Activated naive CD4-positive, alpha-beta T cell treated with anti-CD3 and anti-CD28 coated beads, Interleukin-2, amount 10 ng/mL, durations not matched to agents 7 days and 5 days (primary cell): ENCODE results near the gene PLPPR2.
A peak's percentile ranks its signal among the peaks of the same experiment; 100 is the strongest.
"Not testable (repeated sequence)": the region's sequence is repeated elsewhere in the genome, so short reads cannot be mapped to it uniquely, and the experiment has no call there.

Experiments used
- CTCF ChIA-PET: fragments of 350-600 bp; sonication (Branson Sonifier 250); formaldehyde crosslinking; loops from one replicate; lab custom pipeline; 2021; ENCODE audit warnings: antibody characterized with exemption; lab: Charles Lee
- DNase-seq: peaks from one replicate; pipeline ENCODE4 v3.0.0-alpha.2; 2020
- H3K27ac Mint-ChIP-seq: one replicate; pipeline ENCODE4 v1.8.0; 2021; ENCODE audit warnings: mild to moderate bottlenecking, moderate library complexity, mixed read lengths
- H3K27me3 Mint-ChIP-seq: one replicate; pipeline ENCODE4 v1.8.0; 2021; ENCODE audit warnings: mild to moderate bottlenecking, mixed read lengths
- H3K36me3 Mint-ChIP-seq: one replicate; pipeline ENCODE4 v1.8.0; 2021; ENCODE audit warnings: mixed read lengths
- H3K4me1 Mint-ChIP-seq: one replicate; pipeline ENCODE4 v1.8.0; 2021; ENCODE audit warnings: mixed read lengths
- H3K4me3 Mint-ChIP-seq: one replicate; pipeline ENCODE4 v1.8.0; 2021; ENCODE audit warnings: mild to moderate bottlenecking, moderate library complexity, mixed read lengths
- H3K9me3 Mint-ChIP-seq: one replicate; pipeline ENCODE4 v1.8.0; 2021; ENCODE audit warnings: mixed read lengths

PLPPR2 gene

GRCh38 chr19:11354102-11354501 lies 1.1 kb upstream of the PLPPR2 start:
- H3K9me3 Mint-ChIP-seq, H3K36me3 Mint-ChIP-seq, H3K4me1 Mint-ChIP-seq, H3K27ac Mint-ChIP-seq, H3K4me3 Mint-ChIP-seq, DNase-seq, CTCF ChIA-PET: not testable (repeated sequence)
- peaks cover 61% of the 10 kb centered on the region for H3K27me3 Mint-ChIP-seq

DNA sequence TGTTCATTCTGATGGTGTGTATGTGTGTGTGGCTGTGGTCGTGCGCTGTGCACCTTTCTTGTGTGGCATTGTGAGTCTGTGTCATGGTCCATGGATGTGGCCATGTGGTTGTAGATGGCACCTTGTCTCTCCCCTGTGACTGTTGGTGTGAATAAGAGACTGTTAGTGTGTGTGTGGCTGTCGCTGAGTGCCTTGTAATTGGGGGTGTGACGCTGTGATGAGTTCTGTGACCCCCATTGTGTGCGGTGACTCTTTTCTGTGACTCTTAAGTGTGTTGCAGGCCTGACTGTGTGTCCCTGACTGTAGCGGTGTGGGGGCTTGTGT lies 804 bp downstream of the PLPPR2 start:
- peak overlapping the region; percentile 16 for H3K4me3 Mint-ChIP-seq
- CTCF ChIA-PET = no interaction called here
- H3K27me3 Mint-ChIP-seq = peaks cover 61% of the 10 kb centered on the region
- no peak overlapping the region for H3K27ac Mint-ChIP-seq
- no peaks in the 10 kb centered on the region for H3K36me3 Mint-ChIP-seq
- no peaks in the 10 kb centered on the region for H3K9me3 Mint-ChIP-seq
- H3K4me1 Mint-ChIP-seq = peaks cover 7% of the 10 kb centered on the region
- no peak for DNase-seq

DNA sequence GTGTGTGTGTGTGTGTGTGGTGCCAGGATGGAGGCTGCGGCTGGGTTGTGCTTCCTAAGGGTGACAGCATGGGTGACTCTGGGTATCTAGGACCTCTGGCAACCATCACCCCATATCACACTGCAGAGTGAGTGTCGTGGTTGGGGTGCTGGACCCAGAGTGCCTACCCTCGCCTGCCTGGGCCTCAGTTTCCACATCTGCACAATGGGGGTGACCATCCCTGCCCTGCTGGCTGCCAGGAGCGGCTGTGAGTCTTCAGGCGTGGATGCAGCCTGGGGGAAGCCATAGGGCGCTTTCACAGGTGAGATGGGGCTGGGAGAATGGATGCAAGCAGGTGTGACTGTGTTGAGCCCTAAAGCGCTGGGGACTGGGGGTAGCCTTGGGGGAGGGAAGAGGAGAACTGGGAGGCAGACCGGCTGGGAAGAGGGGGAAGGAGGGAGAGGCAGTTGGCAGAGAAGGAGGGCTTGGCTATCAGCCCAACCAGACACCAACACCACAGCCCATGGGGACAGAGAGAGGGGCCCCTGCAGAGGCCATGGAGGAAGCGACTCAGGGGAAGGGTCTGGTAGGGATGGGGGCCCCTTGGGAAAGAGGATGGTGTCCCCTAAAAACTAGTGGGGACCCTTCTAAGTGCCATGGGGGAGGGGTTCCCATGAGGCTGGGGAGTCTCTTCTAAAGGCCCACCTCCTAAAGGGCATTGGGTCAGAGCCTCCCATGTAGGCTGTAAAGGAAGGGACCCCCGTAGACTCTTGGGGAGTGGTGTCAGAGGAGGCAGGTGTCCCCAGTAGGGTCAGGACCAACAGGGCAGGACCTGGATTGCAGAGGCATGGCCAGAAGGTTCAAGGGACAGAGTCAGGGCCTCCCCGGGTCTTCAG lies 1.7 kb downstream of the PLPPR2 start:
- DNase-seq = no peak
- peaks cover 7% of the 10 kb centered on the region for H3K4me1 Mint-ChIP-seq
- no peaks in the 10 kb centered on the region for H3K9me3 Mint-ChIP-seq
- CTCF ChIA-PET = no interaction called here
- H3K4me3 Mint-ChIP-seq = no peak overlapping the region
- peaks cover 54% of the 10 kb centered on the region for H3K27me3 Mint-ChIP-seq
- H3K36me3 Mint-ChIP-seq = no peaks in the 10 kb centered on the region
- no peak overlapping the region for H3K27ac Mint-ChIP-seq

DNA sequence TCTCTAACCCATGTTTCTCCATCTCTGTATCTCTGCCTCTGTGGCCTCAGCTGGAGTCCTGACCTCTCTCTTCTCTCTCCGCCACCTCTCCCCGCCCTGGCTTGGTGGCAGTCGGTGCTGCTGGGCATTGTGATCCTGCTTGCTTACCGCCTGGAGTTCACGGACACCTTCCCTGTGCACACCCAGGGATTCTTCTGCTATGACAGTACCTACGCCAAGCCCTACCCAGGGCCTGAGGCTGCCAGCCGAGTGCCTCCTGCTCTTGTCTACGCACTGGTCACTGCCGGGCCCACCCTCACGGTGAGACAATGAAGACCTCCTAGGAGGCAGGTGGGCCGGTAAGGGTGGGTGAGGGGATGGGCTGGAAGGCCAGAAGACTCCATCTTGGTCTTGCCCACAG lies 4.2 kb downstream of the PLPPR2 start:
- CTCF ChIA-PET = no interaction called here

DNA sequence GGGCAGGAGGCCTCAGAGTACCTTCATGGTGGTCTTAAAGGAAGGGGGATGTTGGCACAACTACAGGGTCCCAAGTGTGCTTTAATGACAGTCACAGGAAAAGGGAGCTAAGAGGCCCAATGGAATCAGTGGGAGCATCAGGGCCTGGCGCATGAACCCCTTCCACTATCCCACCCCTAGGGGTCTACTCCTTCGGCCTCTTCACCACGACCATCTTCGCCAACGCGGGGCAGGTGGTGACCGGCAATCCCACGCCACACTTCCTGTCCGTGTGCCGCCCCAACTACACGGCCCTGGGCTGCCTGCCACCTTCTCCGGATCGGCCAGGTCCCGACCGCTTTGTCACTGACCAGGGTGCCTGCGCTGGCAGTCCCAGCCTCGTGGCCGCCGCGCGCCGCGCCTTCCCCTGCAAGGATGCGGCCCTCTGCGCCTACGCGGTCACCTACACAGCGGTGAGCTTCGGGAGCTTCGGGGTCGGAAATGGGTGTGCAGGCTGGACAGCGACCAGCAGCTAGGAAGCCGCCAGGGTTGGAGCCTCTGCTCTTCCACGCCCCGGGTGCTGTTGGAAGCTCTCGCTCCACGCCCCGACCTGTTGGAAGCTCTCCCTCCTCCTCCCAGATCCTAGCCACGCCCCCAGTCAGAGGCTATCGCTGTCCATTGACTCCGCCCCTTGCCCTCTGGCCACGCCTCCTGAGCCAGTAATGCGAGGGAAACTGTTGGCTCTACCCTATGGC lies 6.0 kb downstream of the PLPPR2 start:
- DNase-seq = no peak
- H3K4me3 Mint-ChIP-seq = no peak overlapping the region
- peaks cover 24% of the 10 kb centered on the region for H3K27me3 Mint-ChIP-seq
- H3K4me1 Mint-ChIP-seq = no peaks in the 10 kb centered on the region
- H3K9me3 Mint-ChIP-seq = no peaks in the 10 kb centered on the region
- no peak overlapping the region for H3K27ac Mint-ChIP-seq
- CTCF ChIA-PET = no interaction called here
- H3K36me3 Mint-ChIP-seq = no peaks in the 10 kb centered on the region

More for the DNA sequence above, 4.2 kb downstream of the PLPPR2 start:
- no peak overlapping the region for H3K4me3 Mint-ChIP-seq
- H3K36me3 Mint-ChIP-seq = no peaks in the 10 kb centered on the region
- peaks cover 41% of the 10 kb centered on the region for H3K27me3 Mint-ChIP-seq
- no peak overlapping the region for H3K27ac Mint-ChIP-seq
- peaks cover 6% of the 10 kb centered on the region for H3K4me1 Mint-ChIP-seq
- no peaks in the 10 kb centered on the region for H3K9me3 Mint-ChIP-seq
- no peak for DNase-seq

DNA sequence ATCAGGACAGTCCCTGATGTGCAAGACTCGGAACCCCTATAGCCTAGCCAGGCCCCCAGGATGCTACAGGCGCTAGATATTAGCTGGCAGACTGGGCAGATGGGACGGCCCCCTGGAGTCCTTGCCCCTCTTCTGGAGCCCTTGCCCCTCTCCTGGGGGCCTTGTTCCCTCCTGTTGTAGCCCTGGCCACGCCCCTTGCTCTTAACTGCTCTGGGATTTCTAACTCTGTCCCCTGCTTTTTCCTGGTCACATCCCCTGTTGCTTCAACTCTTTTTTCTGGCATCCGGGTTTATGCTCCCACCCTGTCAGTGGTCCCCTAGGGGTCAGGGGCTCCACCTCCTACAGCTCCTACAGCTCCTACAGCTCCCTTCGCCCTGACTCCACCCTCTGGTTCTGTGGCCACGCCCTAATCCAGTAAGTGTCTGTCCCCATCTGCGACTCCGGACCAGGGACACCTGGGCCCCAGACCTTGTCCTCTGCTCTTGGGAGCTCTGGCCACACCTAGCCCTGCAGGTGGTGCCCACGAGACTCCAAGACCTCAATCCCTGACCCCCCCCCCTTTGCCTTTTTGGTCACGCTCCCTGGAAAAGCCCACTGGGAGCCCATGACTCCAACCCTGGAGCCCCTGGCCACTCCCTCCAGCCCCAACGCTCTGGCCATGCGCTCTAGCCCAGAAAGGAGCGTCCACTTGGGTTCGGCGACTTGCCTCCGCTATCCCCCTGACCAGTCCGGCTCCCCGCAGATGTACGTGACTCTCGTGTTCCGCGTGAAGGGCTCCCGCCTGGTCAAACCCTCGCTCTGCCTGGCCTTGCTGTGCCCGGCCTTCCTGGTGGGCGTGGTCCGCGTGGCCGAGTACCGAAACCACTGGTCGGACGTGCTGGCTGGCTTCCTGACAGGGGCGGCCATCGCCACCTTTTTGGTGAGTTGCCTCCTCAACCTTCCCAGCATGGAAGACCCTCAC lies 6.8 kb downstream of the PLPPR2 start:
- Mint-ChIP-seq H3K27ac (no peak overlapping the region), H3K9me3 (no peaks in the 10 kb centered on the region), H3K4me3 (no peak overlapping the region), H3K4me1 (no peaks in the 10 kb centered on the region), H3K27me3 (peaks cover 15% of the 10 kb centered on the region), H3K36me3 (no peaks in the 10 kb centered on the region)
- CTCF ChIA-PET = no interaction called here
- no peak for DNase-seq

DNA sequence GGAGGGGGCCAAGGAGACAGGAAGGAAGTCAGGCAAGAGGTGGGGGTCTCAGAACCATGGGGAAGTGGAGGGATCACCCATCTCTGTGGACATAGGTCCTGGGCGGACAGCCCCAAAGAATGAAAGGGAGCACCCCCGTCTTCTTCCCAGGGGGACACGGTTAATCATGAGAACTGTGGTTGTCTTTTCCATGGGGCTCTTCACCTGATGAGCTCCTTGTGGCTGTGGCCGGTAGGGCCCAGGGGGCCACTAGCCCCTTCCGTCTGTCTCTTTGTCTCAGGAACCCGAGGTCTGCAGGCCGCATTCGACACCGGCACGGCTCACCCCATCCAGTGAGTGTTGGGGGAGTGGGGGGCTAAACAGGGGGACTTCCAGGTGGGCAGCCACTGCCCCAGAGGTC lies 8.6 kb downstream of the PLPPR2 start:
- Mint-ChIP-seq H3K4me1 (no peaks in the 10 kb centered on the region), H3K4me3 (no peak overlapping the region), H3K36me3 (no peaks in the 10 kb centered on the region), H3K27ac (no peak overlapping the region), H3K9me3 (no peaks in the 10 kb centered on the region), H3K27me3 (peaks cover 6% of the 10 kb centered on the region)
- CTCF ChIA-PET = no interaction called here
- DNase-seq = no peak

DNA sequence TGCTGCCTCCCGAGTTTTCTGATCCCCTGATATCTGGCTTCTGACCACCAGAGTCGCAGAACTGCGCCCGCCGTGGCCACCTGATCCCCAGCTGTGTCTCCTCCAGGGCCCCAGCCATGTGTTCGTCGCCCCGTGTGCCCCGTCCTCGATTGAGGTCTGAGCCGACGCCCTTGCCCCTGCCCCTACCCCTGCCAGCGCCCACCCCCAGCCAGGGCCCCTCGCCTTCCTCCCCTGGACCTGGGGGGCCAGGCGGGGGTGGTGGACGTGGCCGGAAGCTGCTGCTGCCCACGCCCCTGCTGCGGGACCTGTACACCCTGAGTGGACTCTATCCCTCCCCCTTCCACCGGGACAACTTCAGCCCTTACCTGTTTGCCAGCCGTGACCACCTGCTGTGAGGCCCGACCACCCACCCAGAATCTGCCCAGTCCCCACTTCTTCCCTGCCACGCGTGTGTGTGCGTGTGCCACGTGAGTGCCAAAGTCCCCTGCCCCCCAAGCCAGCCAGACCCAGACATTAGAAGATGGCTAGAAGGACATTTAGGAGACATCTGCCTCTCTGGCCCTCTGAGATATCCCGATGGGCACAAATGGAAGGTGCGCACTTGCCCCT lies 9.2 kb downstream of the PLPPR2 start:
- no peaks in the 10 kb centered on the region for H3K4me1 Mint-ChIP-seq
- H3K27me3 Mint-ChIP-seq = peaks cover under 1% of the 10 kb centered on the region
- CTCF ChIA-PET = no interaction called here
- H3K36me3 Mint-ChIP-seq = peaks cover 2% of the 10 kb centered on the region
- no peaks in the 10 kb centered on the region for H3K9me3 Mint-ChIP-seq
- no peak for DNase-seq
- no peak overlapping the region for H3K4me3 Mint-ChIP-seq
- H3K27ac Mint-ChIP-seq = peak overlapping the region; percentile 29

GRCh38 chr19:11364935-11365334 lies 9.7 kb downstream of the PLPPR2 start:
- Mint-ChIP-seq H3K4me1 (no peaks in the 10 kb centered on the region), H3K27me3 (no peaks in the 10 kb centered on the region), H3K27ac (no peak overlapping the region), H3K36me3 (peaks cover 2% of the 10 kb centered on the region), H3K9me3 (no peaks in the 10 kb centered on the region), H3K4me3 (no peak overlapping the region)
- DNase-seq = no peak
- CTCF ChIA-PET = no interaction called here

DNA sequence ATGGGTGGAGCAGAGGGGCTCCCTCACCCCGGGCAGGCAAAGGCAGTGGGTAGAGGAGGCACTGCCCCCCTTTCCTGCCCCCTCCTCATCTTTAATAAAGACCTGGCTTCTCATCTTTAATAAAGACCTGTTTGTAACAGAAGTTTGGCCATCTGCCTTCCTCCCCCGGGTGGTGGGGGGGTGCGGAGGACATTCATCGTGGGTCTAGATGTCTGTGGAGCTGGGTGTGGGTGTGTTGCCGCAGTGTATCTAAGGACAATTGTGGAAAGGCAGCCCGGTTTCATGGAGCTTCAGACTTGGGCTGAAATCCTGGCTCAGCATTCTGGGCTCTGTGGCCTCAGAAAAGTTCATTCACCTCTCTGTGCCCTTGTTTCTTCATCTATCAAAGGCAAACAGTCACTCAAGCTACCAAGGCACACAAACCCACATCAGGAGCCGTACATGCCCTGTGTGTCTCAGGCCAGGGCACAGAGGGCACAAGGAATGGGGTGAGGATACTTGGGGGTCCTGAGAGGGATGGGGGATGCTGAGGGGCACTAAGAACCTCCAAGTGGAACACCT lies 10.4 kb downstream of the PLPPR2 start:
- H3K4me3 Mint-ChIP-seq = no peak overlapping the region
- no peak for DNase-seq
- peaks cover 3% of the 10 kb centered on the region for H3K36me3 Mint-ChIP-seq
- H3K27me3 Mint-ChIP-seq = no peaks in the 10 kb centered on the region
- CTCF ChIA-PET = no interaction called here
- H3K4me1 Mint-ChIP-seq = no peaks in the 10 kb centered on the region
- H3K27ac Mint-ChIP-seq = no peak overlapping the region
- H3K9me3 Mint-ChIP-seq = no peaks in the 10 kb centered on the region

- H3K4me3 Mint-ChIP-seq = no peak overlapping the region
- H3K9me3 Mint-ChIP-seq = no peaks in the 10 kb centered on the region
- H3K27me3 Mint-ChIP-seq = no peaks in the 10 kb centered on the region
- no peaks in the 10 kb centered on the region for H3K4me1 Mint-ChIP-seq
- CTCF ChIA-PET = interaction anchor here (1.4 kb wide), 1 partner anchor 14 kb away, joined by 3 read pairs; no protein-coding TSS in a partner anchor
- H3K36me3 Mint-ChIP-seq = peaks cover 6% of the 10 kb centered on the region
- DNase-seq = no peak
- H3K27ac Mint-ChIP-seq = no peak overlapping the region
Measured at GRCh38 chr19:11367528-11367927, 12.3 kb downstream of the PLPPR2 start.

DNA sequence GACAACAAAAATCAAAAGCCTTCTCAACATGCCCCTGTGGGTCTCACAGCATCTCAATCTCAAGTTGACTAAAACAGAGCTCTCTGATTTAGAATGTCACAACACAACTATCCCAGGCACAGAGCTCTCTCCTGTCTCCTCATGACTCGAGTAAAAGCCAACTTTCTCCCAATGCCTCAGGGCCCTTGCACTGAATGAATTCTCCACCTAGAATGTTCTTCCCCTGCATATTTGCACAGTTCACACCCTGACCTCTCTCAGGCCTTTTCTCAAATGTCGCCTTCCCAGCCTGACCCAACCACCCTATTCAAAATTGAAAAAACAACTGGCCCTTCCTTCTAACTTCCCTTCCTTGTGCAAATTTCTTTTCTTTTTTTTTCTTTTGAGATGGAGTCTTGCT lies 15.5 kb downstream of the PLPPR2 start:
- Mint-ChIP-seq H3K9me3 (no peaks in the 10 kb centered on the region), H3K4me1 (peaks cover 9% of the 10 kb centered on the region), H3K27me3 (no peaks in the 10 kb centered on the region), H3K4me3 (no peak overlapping the region), H3K27ac (no peak overlapping the region), H3K36me3 (peaks cover 6% of the 10 kb centered on the region)
- DNase-seq = no peak
- CTCF ChIA-PET = no interaction called here

DNA sequence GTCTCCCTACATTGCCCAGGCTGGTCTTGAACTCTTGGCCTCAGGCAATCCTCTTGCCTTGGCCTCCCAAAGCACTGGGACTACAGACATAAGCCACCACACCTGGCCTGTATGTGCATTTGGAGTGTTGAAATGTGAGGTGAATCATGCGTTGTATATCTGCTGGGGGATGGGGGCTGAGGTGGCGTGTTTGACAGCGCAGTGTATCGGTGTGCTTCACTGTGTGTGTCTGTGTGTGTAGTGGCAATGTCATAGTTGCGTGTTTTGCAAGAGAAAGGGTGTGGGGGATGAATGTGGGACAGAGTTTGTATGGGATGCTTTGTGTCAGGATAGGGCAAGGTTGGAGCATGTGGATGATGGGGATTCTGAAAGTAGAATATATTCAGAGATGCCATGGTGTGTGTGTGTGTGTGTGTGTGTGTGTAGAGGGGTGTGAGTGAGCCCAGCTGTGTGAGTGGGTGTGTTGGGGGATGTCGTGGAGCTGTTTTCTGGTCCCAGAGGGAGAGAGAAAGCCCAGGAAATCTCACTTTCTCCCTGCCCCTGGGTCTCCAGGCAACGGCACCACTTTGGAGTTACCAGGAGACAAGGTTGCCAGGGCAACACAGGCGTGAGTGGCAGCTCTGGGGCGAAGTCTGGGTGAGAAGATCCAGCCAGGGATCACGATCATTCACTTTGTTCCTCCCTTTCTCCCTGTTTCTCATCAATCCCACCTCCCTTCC lies 18.1 kb downstream of the PLPPR2 start:
- Mint-ChIP-seq H3K4me3 (peak overlapping the region; percentile 25), H3K4me1 (peaks cover 28% of the 10 kb centered on the region), H3K27ac (peak overlapping the region; percentile 30), H3K36me3 (peaks cover 19% of the 10 kb centered on the region), H3K9me3 (no peaks in the 10 kb centered on the region), H3K27me3 (no peaks in the 10 kb centered on the region)
- peak; percentile 30 for DNase-seq
- CTCF ChIA-PET = interaction anchor here (1.9 kb wide), 1 partner anchor 10 kb away, joined by 6 read pairs; no protein-coding TSS in a partner anchor
